ENCODE measurements around the gene CCDC187. TPM values are rescaled to one million over a fixed set of nuclear protein-coding genes. Genes with fewer than 3 reads are reported as not detected.

CCDC187 gene
- total and polyA plus RNA-seq, 2 of the 4 experiments (the other 2 are of a cell fraction) = not detected

DNA sequence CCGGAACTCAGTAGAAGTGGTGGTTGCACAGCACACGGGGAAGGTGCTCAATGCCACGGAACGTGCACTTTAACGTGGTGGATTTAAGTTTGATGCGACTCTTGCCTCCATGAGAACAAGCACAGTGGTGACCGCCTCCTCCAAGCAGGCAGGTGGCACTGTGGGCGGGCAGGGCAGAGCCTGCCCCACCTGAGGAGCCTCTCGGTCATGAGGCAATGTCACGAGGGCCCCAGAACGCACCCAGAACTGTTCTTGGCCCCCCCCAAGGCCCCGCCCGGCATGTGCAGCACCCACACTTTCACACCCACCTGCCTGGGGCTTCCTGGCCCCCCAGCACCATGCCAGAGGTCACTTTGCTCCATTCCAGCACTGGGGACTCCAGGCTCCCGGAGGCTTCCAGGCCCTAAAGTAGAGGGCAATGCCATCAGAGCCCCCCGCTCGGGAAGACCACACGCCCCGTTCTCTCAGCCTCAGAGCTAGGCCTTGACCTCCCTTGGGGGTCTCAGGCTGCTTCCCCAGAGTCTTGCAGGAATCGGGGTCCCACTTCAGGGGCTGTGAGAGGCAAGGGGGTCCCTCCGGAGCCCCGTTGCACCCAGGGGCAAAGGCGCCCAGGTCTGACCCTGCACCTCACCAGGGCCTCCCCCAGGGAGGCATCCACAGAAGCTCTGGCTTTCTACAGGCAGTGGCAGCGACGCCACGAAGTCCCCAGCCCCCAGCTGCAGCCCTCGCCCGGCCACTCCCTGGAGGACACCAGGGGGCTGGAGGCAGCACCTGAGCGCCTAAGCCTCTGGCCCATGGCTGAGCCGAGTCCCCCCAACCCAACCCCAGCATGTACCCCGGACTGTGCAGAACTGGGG lies 14.0 kb downstream of the CCDC187 start:
- no peak overlapping the region for H2AFZ ChIP-seq (replicated peaks; ENCODE audit: low read length, poor library complexity)
- no peak overlapping the region for H2BK5ac ChIP-seq (ENCODE audit: low read depth, low read length, poor library complexity, severe bottlenecking)
- in situ Hi-C loops (cut with MboI; ENCODE audit: low sequenced_read_pairs) = no loop called here
- no peak overlapping the region for H4K91ac ChIP-seq (ENCODE audit: insufficient read depth, low read depth, low read length)
- no peaks in the 10 kb centered on the region for H4K20me1 ChIP-seq (ENCODE audit: insufficient read depth, low read length)
- no peaks in the 10 kb centered on the region for H3K4me1 ChIP-seq (ENCODE audit: control insufficient read depth, insufficient read depth, low read length)
- no peak overlapping the region for H2BK20ac ChIP-seq (ENCODE audit: low read depth, low read length)
- H2BK15ac ChIP-seq (ENCODE audit: low read depth, low read length) = no peak overlapping the region
- intact Hi-C loops (cut with micrococcal nuclease) = no loop called here
- H3K14ac ChIP-seq (replicated peaks; ENCODE audit: low read depth, low read length) = no peak overlapping the region
- no peak overlapping the region for H2AK5ac ChIP-seq (ENCODE audit: low read depth, low read length)
- no peak overlapping the region for H2AK9ac ChIP-seq (replicated peaks; ENCODE audit: low read depth, low read length, poor library complexity)
- dilution Hi-C loops (cut with HindIII; ENCODE audit: low sequenced_read_pairs, unreplicated experiment) = no loop called here
- no peaks in the 10 kb centered on the region; the same call in 1 of the 2 replicates for H3K9me3 ChIP-seq (ENCODE audit: control insufficient read depth, insufficient read depth, low read length)
- ChIA-PET POLR2A (ENCODE audit: unreplicated experiment) (no interaction called here), CTCF (no interaction called here)
- H3K27ac ChIP-seq (ENCODE audit: insufficient read depth, low read length) = no peak overlapping the region
- no peak overlapping the region for H3K18ac ChIP-seq (ENCODE audit: low read depth, low read length)
- no TSS peak for BruUV-seq (replicated peaks)
- H3K79me1 ChIP-seq (ENCODE audit: low read depth in 1 of 2, low read length in 2 of 2) = no peaks in the 10 kb centered on the region
- no peak overlapping the region for H4K8ac ChIP-seq (ENCODE audit: low read depth in 2 of 2, low read length in 2 of 2)
- H2BK120ac ChIP-seq (ENCODE audit: low read depth, low read length) = no peak overlapping the region
- DNase-seq = no peak
- peaks cover 31% of the 10 kb centered on the region; the same call in 1 of the 2 replicates for H3K27me3 ChIP-seq (ENCODE audit: control insufficient read depth, insufficient read depth, low read length)
- H3K36me3 ChIP-seq (ENCODE audit: control insufficient read depth, insufficient read depth, low read length) = no peaks in the 10 kb centered on the region
- H3K9ac ChIP-seq (ENCODE audit: low read depth, low read length) = no peak overlapping the region
- WGBS, 2 experiments (ENCODE audit: extremely low coverage in 2 of 2, insufficient read length in 1 of 2) = 88% methylated on average over 8 of the region's 30 CpGs; no CpG with 5 or more reads in 1 of the 2 experiments
- no peak overlapping the region for H4K5ac ChIP-seq (ENCODE audit: low read depth, low read length)
- no peak overlapping the region for H3K4ac ChIP-seq (ENCODE audit: low read depth, low read length)
- ATAC-seq (ENCODE audit: low read depth) = no peak
- TF ChIP-seq, protein P1, sequence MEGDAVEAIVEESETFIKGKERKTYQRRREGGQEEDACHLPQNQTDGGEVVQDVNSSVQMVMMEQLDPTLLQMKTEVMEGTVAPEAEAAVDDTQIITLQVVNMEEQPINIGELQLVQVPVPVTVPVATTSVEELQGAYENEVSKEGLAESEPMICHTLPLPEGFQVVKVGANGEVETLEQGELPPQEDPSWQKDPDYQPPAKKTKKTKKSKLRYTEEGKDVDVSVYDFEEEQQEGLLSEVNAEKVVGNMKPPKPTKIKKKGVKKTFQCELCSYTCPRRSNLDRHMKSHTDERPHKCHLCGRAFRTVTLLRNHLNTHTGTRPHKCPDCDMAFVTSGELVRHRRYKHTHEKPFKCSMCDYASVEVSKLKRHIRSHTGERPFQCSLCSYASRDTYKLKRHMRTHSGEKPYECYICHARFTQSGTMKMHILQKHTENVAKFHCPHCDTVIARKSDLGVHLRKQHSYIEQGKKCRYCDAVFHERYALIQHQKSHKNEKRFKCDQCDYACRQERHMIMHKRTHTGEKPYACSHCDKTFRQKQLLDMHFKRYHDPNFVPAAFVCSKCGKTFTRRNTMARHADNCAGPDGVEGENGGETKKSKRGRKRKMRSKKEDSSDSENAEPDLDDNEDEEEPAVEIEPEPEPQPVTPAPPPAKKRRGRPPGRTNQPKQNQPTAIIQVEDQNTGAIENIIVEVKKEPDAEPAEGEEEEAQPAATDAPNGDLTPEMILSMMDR (conservative IDR thresholded peaks at IDR 0.05; ENCODE audit: low read depth, low read length) = no peak
- TF ChIP-seq RFX5 (IDR thresholded peaks at IDR 0.05; ENCODE audit: low read depth, low read length) (no peak), POLR2A (IDR thresholded peaks at IDR 0.05; ENCODE audit: low read depth, low read length) (no peak), RCOR1 (IDR thresholded peaks at IDR 0.05; ENCODE audit: insufficient replicate concordance, low read length) (no peak), MXI1 (IDR thresholded peaks at IDR 0.05; ENCODE audit: borderline replicate concordance, low read depth, low read length) (no peak), RAD21 (IDR thresholded peaks at IDR 0.05; ENCODE audit: low read length) (no peak), SMC3 (IDR thresholded peaks at IDR 0.05; ENCODE audit: low read depth, low read length) (no peak), CEBPB (IDR thresholded peaks at IDR 0.05; ENCODE audit: low read depth, low read length) (no peak), BHLHE40 (IDR thresholded peaks at IDR 0.05; ENCODE audit: low read depth, low read length) (no peak)
- TF ChIP-seq, protein P2, sequence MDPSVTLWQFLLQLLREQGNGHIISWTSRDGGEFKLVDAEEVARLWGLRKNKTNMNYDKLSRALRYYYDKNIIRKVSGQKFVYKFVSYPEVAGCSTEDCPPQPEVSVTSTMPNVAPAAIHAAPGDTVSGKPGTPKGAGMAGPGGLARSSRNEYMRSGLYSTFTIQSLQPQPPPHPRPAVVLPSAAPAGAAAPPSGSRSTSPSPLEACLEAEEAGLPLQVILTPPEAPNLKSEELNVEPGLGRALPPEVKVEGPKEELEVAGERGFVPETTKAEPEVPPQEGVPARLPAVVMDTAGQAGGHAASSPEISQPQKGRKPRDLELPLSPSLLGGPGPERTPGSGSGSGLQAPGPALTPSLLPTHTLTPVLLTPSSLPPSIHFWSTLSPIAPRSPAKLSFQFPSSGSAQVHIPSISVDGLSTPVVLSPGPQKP (IDR thresholded peaks at IDR 0.05; ENCODE audit: borderline replicate concordance, low read depth, low read length) = no peak
- no peak overlapping the region for H3K4me2 ChIP-seq (ENCODE audit: low read depth, low read length)
- no peaks in the 10 kb centered on the region for H3K9me1 ChIP-seq (ENCODE audit: insufficient read depth, low read length)
- H3K4me3 ChIP-seq (ENCODE audit: insufficient read depth, low read depth, low read length) = no peak overlapping the region
- H3K56ac ChIP-seq (ENCODE audit: extremely low read depth, insufficient read depth, low read length) = no peak overlapping the region
- H3K23ac ChIP-seq (ENCODE audit: low read depth, low read length) = no peak overlapping the region
